Neural progenitor cell (in vitro differentiated cells): ENCODE measurements around the gene RIPOR3.

Source experiments
- EZH2 ChIP-seq: fragments of 200-600 bp; sonication (generic); IDR thresholded peaks from 2 replicates; pipeline ENCODE4 v1.6.1; 2017; ENCODE audit warnings: antibody characterized with exemption, mild to moderate bottlenecking, moderate library complexity
- EZH2phosphoT487 ChIP-seq: fragments of 200-600 bp; sonication (generic); IDR thresholded peaks from 2 replicates; pipeline ENCODE4 v1.6.1; 2017; ENCODE audit warnings: antibody characterized with exemption
- TF ChIP-seq, protein P1 (sequence below): fragments of 200-600 bp; sonication (generic); IDR thresholded peaks from 2 replicates; pipeline ENCODE4 v1.5.1; 2017; ENCODE audit warnings: antibody characterized with exemption, mild to moderate bottlenecking

DNA sequence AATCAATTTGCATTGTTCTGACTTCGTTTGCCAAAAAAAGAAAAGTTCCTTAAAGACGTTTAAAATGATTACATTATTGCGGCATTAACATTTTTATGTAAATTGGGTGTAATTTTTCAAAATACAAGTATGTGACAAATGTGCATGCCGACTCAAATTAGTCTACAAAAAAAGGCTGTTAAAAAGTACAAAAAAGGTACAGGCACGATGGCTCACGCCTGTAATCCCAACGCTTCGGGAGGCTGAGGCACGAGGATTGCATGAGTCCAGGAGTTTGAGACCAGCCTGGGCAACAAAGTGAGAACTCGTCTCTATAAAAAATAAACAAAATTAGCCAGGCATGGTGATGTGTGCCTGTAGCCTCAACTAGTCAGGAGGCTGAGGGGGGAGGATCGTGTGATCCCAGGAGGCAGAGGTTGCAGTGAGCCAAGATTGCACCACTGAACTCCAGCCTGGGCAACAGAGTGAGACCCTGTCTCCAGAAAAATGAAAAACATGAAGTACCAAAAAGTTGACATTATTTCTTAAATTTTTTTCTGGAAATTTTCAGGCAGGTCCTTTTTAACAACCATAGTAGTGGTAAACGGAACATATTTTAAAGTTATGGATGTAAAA lies 91.0 kb downstream of the RIPOR3 start:
- TF ChIP-seq, protein P1, sequence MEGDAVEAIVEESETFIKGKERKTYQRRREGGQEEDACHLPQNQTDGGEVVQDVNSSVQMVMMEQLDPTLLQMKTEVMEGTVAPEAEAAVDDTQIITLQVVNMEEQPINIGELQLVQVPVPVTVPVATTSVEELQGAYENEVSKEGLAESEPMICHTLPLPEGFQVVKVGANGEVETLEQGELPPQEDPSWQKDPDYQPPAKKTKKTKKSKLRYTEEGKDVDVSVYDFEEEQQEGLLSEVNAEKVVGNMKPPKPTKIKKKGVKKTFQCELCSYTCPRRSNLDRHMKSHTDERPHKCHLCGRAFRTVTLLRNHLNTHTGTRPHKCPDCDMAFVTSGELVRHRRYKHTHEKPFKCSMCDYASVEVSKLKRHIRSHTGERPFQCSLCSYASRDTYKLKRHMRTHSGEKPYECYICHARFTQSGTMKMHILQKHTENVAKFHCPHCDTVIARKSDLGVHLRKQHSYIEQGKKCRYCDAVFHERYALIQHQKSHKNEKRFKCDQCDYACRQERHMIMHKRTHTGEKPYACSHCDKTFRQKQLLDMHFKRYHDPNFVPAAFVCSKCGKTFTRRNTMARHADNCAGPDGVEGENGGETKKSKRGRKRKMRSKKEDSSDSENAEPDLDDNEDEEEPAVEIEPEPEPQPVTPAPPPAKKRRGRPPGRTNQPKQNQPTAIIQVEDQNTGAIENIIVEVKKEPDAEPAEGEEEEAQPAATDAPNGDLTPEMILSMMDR, result no peak
- TF ChIP-seq EZH2phosphoT487, result no peak
- no peak for TF ChIP-seq EZH2
